ENCODE measurements around the gene TNIP2.

DNA sequence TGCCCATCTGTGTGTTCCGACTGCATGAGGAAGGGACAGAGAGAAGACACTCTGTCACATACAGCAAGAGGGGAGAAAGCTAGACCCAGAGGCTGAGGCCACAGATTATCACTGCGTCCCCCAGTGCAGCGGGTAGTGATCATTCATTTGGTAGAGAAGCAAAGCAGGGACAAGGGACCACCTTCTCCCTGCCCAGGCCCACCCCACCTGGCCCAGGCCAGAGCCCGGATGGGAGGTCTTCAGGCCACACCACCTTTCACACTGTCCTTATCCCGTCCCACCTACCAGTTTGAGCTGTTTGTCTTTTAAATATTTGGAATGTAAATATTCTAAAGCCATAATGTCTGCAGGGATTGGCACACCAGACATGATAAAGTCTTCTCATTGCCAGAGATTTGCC lies 10.6 kb downstream of the TNIP2 start:
- TF ChIP-seq, protein P1, sequence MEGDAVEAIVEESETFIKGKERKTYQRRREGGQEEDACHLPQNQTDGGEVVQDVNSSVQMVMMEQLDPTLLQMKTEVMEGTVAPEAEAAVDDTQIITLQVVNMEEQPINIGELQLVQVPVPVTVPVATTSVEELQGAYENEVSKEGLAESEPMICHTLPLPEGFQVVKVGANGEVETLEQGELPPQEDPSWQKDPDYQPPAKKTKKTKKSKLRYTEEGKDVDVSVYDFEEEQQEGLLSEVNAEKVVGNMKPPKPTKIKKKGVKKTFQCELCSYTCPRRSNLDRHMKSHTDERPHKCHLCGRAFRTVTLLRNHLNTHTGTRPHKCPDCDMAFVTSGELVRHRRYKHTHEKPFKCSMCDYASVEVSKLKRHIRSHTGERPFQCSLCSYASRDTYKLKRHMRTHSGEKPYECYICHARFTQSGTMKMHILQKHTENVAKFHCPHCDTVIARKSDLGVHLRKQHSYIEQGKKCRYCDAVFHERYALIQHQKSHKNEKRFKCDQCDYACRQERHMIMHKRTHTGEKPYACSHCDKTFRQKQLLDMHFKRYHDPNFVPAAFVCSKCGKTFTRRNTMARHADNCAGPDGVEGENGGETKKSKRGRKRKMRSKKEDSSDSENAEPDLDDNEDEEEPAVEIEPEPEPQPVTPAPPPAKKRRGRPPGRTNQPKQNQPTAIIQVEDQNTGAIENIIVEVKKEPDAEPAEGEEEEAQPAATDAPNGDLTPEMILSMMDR (IDR thresholded peaks at IDR 0.05; ENCODE audit: low read depth, low read length, missing input control): no peak
- TF ChIP-seq FOXA1 (IDR thresholded peaks at IDR 0.05): no peak
- TF ChIP-seq NR2F2 (IDR thresholded peaks at IDR 0.05): no peak
- TF ChIP-seq, protein P2, sequence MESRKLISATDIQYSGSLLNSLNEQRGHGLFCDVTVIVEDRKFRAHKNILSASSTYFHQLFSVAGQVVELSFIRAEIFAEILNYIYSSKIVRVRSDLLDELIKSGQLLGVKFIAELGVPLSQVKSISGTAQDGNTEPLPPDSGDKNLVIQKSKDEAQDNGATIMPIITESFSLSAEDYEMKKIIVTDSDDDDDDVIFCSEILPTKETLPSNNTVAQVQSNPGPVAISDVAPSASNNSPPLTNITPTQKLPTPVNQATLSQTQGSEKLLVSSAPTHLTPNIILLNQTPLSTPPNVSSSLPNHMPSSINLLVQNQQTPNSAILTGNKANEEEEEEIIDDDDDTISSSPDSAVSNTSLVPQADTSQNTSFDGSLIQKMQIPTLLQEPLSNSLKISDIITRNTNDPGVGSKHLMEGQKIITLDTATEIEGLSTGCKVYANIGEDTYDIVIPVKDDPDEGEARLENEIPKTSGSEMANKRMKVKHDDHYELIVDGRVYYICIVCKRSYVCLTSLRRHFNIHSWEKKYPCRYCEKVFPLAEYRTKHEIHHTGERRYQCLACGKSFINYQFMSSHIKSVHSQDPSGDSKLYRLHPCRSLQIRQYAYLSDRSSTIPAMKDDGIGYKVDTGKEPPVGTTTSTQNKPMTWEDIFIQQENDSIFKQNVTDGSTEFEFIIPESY (IDR thresholded peaks at IDR 0.05): no peak
- TF ChIP-seq, protein P3, sequence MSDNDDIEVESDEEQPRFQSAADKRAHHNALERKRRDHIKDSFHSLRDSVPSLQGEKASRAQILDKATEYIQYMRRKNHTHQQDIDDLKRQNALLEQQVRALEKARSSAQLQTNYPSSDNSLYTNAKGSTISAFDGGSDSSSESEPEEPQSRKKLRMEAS (IDR thresholded peaks at IDR 0.05): no peak
- TF ChIP-seq JUND (IDR thresholded peaks at IDR 0.05): no peak
- TF ChIP-seq TAF1 (conservative IDR thresholded peaks at IDR 0.05): no peak
